HepG2 (cell line): Measurements from ENCODE around the gene HAUS7. TPM values are rescaled to one million over a fixed set of nuclear protein-coding genes. Genes with fewer than 3 reads are reported as not detected.

Experiments used
- CREB1 ChIP-seq, 2 experiments: fragments of 450-650 bp in 1 of 2; IDR thresholded peaks; 2 replicates each; pipeline ENCODE4 v1.6.1; 2016 to 2017; ENCODE audit warnings: control low read depth in 1 of 2, mild to moderate bottlenecking in 1 of 2, missing compliant biosample characterization in 1 of 2, missing genetic modification characterization in 1 of 2
- DNMT3B ChIP-seq: conservative IDR thresholded peaks from 2 replicates; pipeline ENCODE4 v1.6.1; 2016; ENCODE audit warnings: missing biosample characterization, control low read depth
- GZF1 ChIP-seq: sonication (generic); formaldehyde crosslinking; IDR thresholded peaks from 2 replicates; pipeline ENCODE4 v1.5.1; 2020; ENCODE audit warnings: mild to moderate bottlenecking, missing genetic modification reagents
- HNF4G ChIP-seq, 2 experiments: sonication (generic) in 1 of 2; formaldehyde crosslinking in 1 of 2; IDR thresholded peaks; 2 replicates each; pipeline versions ENCODE4 v1.4.0 to v1.6.1; 2011 to 2020; ENCODE audit warnings: borderline replicate concordance in 2 of 2, low read depth in 2 of 2, mild to moderate bottlenecking in 2 of 2, low read length in 1 of 2, missing genetic modification reagents in 1 of 2, moderate library complexity in 1 of 2
- KDM1A ChIP-seq: IDR thresholded peaks from 2 replicates; pipeline ENCODE4 v1.6.1; 2016; ENCODE audit warnings: missing compliant biosample characterization
- PHF8 ChIP-seq: sonication (generic); formaldehyde crosslinking; IDR thresholded peaks from 2 replicates; pipeline ENCODE4 v1.5.0; 2020; ENCODE audit warnings: missing genetic modification reagents
- SIN3A ChIP-seq: IDR thresholded peaks from 2 replicates; pipeline ENCODE4 v1.6.1; 2011; ENCODE audit warnings: low read depth, mild to moderate bottlenecking, control low read depth, low read length, borderline replicate concordance
- TRAFD1 ChIP-seq: sonication (generic); formaldehyde crosslinking; IDR thresholded peaks from 2 replicates; pipeline ENCODE4 v1.5.1; 2020; ENCODE audit warnings: missing genetic modification reagents, mild to moderate bottlenecking, borderline replicate concordance
- YY1 ChIP-seq: IDR thresholded peaks from 2 replicates; pipeline ENCODE4 v1.6.1; 2011; ENCODE audit warnings: low read length, low read depth, moderate library complexity, mild to moderate bottlenecking; ENCODE audit not compliant: insufficient read depth, insufficient replicate concordance
- ZMYM4 ChIP-seq: sonication (generic); formaldehyde crosslinking; IDR thresholded peaks from 2 replicates; pipeline ENCODE4 v1.8.1; 2023; ENCODE audit warnings: mild to moderate bottlenecking, missing genetic modification reagents
- ZNF224 ChIP-seq: sonication (generic); formaldehyde crosslinking; IDR thresholded peaks from 2 replicates; pipeline ENCODE4 v1.5.0; 2020; ENCODE audit warnings: mild to moderate bottlenecking, missing genetic modification reagents
- ZNF337 ChIP-seq: sonication (generic); formaldehyde crosslinking; IDR thresholded peaks from 2 replicates; pipeline ENCODE4 v1.5.1; 2020; ENCODE audit warnings: missing genetic modification reagents, low read depth, mild to moderate bottlenecking, borderline replicate concordance
- ZNF460 ChIP-seq: sonication (generic); formaldehyde crosslinking; IDR thresholded peaks from 2 replicates; pipeline ENCODE4 v1.5.1; 2020; ENCODE audit warnings: missing genetic modification reagents, mild to moderate bottlenecking, borderline replicate concordance
- ZNF512 ChIP-seq: sonication (generic); formaldehyde crosslinking; IDR thresholded peaks from 2 replicates; pipeline ENCODE4 v1.4.0; 2020; ENCODE audit warnings: mild to moderate bottlenecking, missing genetic modification reagents
- polyA plus RNA-seq, 8 experiments: library from polyadenylated mRNA; depleted of rRNA in 3 of 8; stranded (reverse) in 7 of 8; unstranded in 1 of 8; fragments of >200 nt; fragmentation: Illumina TruSeq in 4 of 8; extraction: Trizol in 4 of 8; gene quantifications; 2 replicates each; pipeline versions ENCODE4 v1.2.1 to v1.2.3, GENCODE V29; 2011 to 2016; ENCODE audit warnings: low read depth in 4 of 8, missing spikeins in 1 of 8, mixed read lengths in 1 of 8; ENCODE audit not compliant: insufficient read depth in 1 of 8
- total RNA-seq, 5 experiments: library from RNA; depleted of rRNA; stranded (reverse); fragments of >200 nt; fragmentation: Illumina TruSeq; extraction: Trizol; gene quantifications; 2 replicates each; pipeline ENCODE4 v1.2.3, GENCODE V29; 2016; ENCODE audit warnings: low read depth in 1 of 5
- TF ChIP-seq, protein P1 (sequence below): sonication (generic); formaldehyde crosslinking; IDR thresholded peaks from one replicate; pipeline ENCODE4 v1.5.1; 2020; ENCODE audit warnings: mild to moderate bottlenecking, missing genetic modification reagents; ENCODE audit errors: not compliant biosample characterization

Gene HAUS7
- total and polyA plus RNA-seq, 2 of the 13 experiments (the other 11 are each of a cell fraction or from before 2014, with no cell fraction given) = 10.9 to 42.4 TPM

- peak; percentile 83 for TF ChIP-seq CREB1 (IDR thresholded peaks at IDR 0.05)
- peak; percentile 48; the same call in 1 of the 2 replicates for TF ChIP-seq CREB1 (CRISPR knock-in tag; IDR thresholded peaks at IDR 0.05)
- TF ChIP-seq DNMT3B (CRISPR knock-in tag) = no peak
- no peak for TF ChIP-seq ZNF460
- 0 out of 2 replicates have a peak, but pooled peaks have one; percentile 41 for TF ChIP-seq PHF8 (CRISPR knock-in tag)
- peak; percentile 87 for TF ChIP-seq YY1
- TF ChIP-seq ZNF337 (CRISPR knock-in tag) = no peak
- TF ChIP-seq ZNF512 = no peak
- TF ChIP-seq, protein P1, sequence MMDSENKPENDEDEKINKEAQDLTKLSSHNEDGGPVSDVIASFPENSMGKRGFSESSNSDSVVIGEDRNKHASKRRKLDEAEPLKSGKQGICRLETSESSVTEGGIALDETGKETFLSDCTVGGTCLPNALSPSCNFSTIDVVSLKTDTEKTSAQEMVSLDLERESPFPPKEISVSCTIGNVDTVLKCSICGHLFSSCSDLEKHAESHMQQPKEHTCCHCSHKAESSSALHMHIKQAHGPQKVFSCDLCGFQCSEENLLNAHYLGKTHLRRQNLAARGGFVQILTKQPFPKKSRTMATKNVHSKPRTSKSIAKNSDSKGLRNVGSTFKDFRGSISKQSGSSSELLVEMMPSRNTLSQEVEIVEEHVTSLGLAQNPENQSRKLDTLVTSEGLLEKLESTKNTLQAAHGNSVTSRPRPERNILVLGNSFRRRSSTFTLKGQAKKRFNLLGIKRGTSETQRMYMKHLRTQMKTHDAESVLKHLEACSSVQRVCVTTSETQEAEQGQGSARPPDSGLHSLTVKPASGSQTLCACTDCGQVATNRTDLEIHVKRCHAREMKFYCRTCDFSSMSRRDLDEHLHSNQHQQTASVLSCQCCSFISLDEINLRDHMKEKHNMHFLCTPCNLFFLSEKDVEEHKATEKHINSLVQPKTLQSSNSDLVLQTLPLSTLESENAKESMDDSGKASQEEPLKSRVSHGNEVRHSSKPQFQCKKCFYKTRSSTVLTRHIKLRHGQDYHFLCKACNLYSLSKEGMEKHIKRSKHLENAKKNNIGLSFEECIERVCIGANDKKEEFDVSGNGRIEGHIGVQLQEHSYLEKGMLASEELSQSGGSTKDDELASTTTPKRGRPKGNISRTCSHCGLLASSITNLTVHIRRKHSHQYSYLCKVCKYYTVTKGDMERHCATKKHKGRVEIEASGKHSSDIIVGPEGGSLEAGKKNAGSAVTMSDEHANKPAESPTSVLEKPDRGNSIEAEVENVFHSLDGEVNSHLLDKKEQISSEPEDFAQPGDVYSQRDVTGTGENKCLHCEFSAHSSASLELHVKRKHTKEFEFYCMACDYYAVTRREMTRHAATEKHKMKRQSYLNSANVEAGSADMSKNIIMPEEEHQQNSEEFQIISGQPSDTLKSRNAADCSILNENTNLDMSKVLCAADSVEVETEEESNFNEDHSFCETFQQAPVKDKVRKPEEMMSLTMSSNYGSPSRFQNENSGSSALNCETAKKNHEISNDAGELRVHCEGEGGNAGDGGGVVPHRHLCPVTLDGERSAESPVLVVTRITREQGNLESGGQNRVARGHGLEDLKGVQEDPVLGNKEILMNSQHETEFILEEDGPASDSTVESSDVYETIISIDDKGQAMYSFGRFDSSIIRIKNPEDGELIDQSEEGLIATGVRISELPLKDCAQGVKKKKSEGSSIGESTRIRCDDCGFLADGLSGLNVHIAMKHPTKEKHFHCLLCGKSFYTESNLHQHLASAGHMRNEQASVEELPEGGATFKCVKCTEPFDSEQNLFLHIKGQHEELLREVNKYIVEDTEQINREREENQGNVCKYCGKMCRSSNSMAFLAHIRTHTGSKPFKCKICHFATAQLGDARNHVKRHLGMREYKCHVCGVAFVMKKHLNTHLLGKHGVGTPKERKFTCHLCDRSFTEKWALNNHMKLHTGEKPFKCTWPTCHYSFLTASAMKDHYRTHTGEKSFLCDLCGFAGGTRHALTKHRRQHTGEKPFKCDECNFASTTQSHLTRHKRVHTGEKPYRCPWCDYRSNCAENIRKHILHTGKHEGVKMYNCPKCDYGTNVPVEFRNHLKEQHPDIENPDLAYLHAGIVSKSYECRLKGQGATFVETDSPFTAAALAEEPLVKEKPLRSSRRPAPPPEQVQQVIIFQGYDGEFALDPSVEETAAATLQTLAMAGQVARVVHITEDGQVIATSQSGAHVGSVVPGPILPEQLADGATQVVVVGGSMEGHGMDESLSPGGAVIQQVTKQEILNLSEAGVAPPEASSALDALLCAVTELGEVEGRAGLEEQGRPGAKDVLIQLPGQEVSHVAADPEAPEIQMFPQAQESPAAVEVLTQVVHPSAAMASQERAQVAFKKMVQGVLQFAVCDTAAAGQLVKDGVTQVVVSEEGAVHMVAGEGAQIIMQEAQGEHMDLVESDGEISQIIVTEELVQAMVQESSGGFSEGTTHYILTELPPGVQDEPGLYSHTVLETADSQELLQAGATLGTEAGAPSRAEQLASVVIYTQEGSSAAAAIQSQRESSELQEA (CRISPR knock-in tag) = no peak
- TF ChIP-seq TRAFD1 (CRISPR knock-in tag) = no peak
- 0 out of 2 replicates have a peak, but pooled peaks have one; percentile 34 for TF ChIP-seq KDM1A (CRISPR knock-in tag)
- TF ChIP-seq ZMYM4 (CRISPR knock-in tag) = no peak
- no peak for TF ChIP-seq HNF4G (IDR thresholded peaks at IDR 0.05; ENCODE audit: borderline replicate concordance, low read depth, low read length)
- TF ChIP-seq HNF4G (CRISPR knock-in tag; IDR thresholded peaks at IDR 0.05; ENCODE audit: borderline replicate concordance, low read depth) = no peak
- TF ChIP-seq GZF1 (CRISPR knock-in tag) = no peak
- peak; percentile 49; the same call in 1 of the 2 replicates for TF ChIP-seq SIN3A
- no peak for TF ChIP-seq ZNF224
Observed at GRCh38 chrX:153470411-153471363, at the start of gene HAUS7 (continued).
